NK-92 (cell line): ENCODE data around the gene ASXL2.

ENCODE experiments used
- DNase-seq: peaks from one replicate; lab custom pipeline; 2025; ENCODE audit not compliant: unreplicated experiment; lab: John Stamatoyannopoulos, UW

ASXL2 gene

DNA sequence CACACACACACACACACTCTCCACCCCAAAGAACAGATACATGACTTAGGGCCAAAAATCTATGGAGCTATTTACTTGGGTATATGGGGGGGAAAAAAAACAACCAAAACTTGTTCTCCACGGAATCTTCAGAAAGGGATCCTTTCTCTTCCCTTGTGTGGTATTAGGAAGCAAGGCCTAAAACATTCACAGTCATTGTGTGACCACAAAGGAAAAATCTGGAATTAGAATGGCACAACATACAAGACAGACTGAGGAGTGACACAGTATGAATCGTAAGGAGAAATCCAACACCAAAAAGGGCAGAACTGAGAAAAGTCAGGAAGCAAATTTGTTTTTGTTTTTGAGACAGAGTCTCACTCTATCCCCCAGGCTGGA is 70.3 kb downstream of the ASXL2 start:
- no peak for DNase-seq

DNA sequence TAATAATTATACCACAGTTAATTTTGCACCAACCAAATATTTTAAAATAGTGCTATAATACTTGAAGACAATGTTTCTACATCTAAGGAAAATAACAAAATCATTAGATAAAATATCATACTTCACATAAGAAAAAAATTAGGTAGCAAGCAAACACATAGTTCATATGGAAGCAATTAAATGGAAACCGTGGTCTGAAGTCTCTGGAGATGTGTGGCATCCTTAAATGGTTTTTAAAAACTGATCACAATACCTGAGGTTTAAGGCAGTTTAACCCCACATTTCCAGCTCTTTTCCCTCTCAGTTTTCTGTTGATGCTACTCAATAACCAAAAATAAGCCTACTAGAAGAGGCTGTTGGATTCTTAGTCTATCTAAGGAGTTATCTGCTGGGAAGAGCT is 71.3 kb downstream of the ASXL2 start:
- no peak for DNase-seq

DNA sequence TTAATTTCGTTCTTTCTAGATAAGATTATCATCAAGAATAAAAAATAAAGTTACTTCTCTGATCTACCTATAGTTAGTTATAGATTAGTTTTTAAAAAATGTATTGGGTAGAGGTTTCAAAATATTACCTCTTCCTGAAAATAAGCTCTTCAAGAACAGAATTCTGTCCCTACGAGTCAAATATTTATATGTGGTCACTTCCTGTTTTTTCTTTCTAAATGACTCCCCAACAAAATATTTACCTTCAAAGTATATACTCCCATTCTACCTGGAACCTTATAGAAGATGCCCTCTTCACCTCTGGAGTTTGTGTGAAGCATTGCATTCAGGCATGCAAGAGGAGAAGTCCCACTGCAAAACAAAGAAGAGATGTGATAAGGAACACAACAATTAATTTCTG is 72.3 kb downstream of the ASXL2 start:
- DNase-seq: no peak

DNA sequence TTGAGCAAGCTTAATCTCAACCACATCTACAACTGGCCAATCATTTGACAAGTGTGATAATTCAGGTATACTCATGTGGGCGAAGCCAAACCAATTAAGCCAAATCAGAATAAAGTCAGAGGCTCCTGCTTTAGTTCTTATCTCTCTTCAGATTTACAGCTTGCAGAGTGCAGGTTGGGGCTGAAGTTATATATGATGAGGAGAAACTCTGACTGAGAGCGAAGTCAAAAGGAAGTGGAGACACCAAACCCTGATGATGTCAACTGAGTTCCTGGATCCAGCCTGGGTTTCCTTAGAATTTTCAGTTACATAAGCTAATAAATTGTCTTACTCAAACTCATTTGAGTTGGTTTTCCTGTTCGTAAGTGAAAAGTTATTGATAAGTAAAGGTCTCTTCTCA is 73.9 kb downstream of the ASXL2 start:
- DNase-seq: no peak

DNA sequence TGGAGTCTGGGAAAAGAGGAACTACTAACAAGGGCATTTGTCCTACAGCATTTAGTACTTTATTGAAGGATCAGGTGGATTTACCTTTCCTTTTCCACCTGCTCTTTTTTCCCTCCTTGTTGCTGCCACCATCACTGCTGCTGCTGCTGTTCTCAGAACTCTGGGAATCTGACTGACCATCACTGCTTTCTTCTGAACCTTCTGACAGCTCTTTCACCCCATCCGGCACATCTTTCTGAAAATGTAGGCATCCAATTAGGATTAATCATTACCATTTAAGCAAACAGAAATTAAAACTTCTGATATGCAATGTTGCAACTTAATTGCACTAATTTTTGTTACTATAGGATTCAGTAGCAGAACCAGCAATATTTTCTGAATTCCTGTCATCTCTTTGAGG is 79.0 kb downstream of the ASXL2 start:
- no peak for DNase-seq

DNA sequence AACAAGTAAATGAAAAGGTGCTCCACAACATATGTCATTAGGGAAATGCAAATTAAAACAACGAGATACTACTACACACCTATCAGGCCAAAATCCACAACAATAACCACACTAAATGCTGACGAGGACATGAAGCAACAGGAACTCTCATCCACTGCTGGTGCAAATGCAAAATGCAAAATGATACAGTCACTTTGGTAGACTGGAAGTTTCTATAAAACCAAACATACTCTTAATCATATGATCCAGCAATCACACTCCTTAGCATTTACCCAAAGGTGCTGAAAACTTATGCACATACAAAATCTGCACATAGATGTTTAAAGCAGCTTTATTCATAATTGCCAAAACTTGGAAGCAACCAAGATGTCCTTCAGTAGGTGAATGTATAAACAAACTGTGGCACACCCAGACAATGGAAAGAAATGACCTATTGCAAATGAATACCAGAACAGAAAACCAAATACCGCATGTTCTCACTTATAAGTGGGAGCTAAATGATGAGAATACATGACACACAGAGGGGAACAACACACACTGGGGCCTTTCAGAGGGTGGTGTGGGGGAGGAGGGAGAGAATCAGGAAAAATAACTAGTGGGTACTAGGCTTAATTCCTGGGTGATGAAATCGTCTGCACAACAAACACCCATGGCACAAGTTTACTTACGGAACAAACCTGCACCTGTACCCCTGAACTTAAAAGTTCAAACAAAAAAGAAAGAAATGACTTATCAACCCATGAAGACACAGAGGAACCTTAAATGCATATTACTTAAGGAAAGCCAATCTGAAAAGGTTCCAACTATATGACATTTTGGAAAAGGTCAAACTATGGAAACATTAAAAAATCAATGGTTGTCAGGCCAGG is 80.4 kb downstream of the ASXL2 start:
- no peak for DNase-seq

DNA sequence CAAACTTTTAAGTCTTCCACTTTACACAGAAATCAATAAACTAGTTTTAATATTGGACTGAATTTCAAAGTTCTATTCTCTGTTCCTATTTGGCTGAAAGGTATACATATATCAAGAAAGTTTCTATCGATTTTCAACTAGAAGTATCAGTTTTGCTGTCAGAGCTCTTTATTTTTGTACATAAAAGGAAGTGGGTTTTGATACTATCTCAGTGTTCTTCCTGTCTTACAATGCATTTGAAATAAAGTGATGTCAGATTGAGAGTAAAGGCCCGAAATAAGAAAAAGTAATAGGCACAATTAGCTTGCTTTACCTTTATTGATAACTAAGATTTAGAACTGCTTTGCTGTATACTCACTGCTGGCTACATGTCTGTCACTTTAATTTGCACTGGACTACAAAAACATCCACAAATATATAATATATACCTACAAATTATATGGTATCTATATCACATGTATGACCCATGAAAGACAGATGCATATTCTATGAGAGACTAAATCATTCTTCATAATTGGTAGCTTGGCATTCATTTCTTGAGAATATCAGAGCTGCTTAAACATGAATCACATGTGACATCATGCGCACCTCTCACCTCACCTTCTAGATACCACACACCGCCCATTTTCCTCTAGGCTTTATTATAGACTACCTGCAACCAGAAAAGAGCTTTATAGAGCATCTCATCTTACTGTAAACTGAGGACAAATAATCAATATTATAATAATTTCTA is 83.6 kb downstream of the ASXL2 start:
- no peak for DNase-seq

DNA sequence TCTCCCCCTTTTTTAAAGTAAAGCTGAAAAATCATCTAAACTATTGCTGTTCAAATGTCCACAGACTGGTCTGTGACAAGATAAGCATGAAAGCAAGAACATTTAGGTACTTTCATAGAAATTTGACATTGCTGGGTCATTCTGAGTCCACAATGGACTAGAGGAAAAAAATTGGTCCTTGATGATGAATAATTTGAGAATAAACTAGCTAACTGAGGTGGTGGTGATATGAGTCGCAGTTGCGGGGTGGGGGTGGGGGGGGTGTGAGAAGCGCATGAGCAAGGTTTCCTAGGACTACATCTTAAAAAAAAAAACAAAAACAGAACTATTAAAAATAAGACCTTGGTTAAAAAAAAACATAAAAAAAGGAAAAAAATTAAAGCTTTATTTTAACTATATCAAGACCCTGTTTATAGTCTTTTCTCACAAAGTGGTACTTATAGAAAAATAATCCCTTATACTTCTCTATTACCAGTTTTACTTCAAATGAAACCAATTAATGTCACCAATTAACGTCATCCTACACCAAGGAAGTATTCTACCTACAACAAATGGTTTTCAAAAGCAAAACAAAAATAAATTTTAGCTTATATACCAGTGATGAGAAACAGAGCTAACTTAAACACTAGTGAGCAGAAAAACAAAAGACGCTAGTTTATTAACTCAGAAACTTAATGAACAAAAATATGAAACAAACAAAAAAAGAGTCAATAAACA is 88.1 kb downstream of the ASXL2 start:
- DNase-seq: no peak

DNA sequence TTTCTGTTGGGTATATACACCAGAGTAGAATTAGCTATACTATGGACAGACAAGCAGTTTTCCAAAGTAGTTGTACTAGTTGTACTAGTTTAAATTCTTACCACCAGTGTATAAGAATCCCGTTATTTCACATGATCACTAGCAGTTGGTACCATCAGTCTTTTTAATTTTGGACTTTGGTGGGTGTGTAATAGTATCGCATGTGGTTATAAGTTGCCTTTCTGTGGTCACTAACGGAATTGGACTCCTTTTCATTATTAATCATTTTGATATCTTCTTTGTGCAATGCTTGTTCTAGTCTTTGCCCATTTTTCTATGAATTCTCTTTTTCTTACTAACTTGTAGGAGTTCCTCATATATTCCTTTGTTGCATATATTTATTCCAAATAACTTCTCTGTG is 89.8 kb downstream of the ASXL2 start:
- DNase-seq: no peak

DNA sequence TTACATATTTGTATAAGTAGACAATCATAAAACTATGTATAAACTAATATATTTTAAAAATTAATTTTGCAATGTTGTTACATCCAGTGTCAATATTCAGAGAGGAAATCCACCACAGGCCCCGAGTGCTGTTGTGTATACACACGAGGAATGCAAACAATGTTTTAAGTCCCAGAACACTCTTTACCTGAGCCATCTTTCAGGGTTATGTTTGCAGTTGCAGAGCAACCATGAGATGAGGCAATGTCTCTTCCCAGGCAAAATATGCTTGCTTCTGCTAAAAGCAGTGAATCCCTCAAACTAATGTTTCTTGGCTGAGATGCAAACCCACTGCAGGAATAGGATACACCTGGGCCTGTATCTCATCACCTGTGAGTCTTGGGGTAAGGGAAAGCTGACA is 91.3 kb downstream of the ASXL2 start:
- DNase-seq: no peak

DNA sequence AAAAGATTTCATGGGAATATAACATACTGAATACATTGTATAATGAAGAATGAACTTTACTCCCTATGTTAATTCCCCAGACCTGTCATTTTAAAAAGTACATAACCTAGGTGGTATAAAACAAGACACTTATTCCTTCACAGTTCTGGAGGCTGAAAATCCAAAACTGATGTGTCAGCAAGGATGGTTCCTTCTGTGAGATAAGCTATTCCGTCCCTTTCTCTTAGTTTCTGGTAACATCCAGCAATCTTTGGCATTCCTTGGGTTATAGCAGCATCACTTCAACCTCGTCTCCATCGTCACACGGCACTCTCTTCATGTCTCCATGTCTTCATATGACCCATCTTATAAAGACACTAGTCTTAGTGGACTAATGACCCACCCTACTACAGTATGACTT is 93.9 kb downstream of the ASXL2 start:
- no peak for DNase-seq

DNA sequence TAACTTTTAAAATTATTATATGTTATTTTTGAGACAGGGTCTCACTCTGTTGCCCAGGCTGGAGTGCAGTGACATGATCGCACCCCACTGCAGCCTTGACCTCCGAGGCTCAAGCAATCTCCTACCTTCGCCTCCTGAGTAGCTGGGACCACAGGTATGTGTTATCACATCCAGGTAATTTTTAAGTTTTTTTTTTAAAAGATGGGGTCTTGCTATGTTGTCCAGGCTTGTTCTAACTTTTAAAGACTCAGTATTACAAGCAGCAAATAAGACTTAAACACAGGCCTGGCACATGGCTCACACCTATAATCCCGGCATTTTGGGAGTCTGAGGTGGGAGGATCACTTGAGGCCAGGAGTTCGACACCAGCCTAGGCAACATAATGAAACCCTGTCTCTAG is 101.2 kb downstream of the ASXL2 start:
- DNase-seq: no peak

DNA sequence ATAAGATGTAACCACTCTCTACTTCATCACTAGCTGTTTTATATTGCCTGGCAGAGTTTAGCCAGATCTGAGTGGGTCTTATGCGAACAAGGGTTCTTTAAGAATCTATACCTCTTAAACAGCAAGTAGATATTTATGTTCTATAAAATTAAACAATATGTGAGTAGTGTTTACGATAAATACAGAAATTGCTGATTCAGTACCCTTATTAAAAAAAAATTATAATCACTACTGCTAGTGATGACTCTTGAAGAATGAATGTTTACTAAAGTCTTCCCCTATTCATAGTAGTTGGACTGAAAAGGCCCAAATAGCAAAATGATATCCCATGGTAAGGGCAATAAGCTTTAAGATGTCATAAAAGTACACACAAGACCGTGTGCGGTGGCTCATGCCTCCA is 106.2 kb downstream of the ASXL2 start:
- no peak for DNase-seq

DNA sequence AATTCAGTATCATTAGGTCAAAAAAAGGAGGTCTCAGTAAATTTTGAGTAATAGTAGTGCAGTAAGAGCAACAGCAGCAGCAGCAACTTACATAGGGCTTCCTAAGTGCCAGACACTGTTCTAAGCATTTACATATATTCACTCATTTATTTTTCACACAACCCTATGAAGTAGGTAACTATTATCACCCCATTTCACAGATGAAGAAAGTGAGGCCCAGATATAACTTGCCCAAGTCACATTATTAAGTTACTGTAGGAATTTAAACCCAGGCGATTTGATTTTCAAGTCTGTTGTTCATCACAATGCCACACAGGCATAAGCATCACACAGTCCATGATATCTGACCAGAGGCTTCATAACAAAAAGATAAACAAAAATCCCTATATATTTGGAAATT is 114.7 kb downstream of the ASXL2 start:
- no peak for DNase-seq

DNA sequence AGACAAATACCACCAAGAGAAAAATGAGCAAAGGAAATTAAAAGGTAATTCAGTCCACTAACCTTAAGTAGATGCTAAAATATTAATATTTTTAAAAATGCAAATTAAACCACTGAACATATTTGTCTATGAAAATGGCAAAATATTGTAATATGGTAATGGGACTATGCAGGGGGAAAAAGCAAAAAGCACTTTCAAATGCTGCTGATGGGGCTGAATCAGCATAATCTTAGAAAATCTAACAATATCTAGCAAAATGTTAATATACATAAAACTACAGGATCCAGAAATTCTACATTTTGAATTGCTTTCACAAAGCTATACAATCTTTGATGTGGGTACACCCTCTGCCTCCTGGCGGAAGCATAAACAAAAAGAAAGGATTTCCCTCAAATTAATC is 118.0 kb downstream of the ASXL2 start:
- DNase-seq: no peak

DNA sequence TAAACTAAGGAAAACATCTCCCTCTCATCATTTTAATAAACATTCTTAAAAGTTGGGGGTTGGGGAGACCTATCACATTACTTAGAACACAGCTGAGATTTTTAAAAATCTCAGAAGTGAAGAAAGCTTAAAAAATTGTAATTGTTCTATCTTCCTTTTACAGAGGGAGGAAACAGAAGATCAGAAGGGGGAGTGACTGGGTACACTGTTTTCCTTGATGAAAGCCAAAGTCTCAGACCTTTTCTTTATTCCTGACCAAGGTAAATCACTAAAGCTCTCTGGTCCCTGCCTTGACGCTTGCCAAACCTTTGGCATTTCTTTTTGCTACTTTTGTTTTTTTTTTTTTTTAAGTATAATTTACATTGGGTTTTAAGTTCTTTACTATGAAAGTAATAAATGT is 119.9 kb downstream of the ASXL2 start:
- DNase-seq: no peak

DNA sequence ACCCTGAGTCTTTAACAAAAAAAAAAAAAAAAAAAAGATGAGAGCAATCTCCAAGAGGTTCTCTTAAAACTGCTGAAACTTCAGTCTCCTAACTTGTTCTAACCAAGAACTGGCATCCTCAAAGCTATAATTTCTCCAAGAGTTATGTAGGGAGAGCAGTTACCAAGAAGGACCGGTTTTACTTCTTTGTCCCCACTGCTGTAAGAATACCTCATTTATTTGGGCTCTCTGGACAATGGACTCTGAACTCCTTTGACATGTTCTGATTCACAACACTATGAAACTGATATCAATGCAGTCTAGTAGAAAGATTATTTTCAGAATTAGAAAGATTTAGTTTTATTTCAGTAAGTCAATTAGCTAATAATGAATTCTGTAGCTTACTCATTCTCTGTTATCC is 120.4 kb downstream of the ASXL2 start:
- no peak for DNase-seq

DNA sequence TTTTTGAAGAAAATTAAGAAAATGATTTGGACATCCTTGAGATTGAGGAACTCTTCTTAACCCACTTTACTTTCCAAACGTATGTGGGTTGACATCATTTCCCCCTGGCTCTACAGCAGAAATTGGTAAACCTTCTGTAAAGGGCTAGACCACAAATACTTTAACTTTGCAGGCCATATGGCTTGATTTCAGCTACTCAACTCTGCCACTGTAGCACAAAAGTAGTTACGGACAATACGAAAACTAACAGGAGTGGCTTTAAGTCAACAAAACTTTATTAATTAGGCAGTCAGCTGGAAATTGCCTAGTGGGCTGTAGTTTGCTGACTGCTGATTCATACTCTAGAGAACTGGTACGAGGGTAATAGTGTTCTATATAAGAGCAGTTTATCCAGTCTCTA is 121.8 kb downstream of the ASXL2 start:
- no peak for DNase-seq

DNA sequence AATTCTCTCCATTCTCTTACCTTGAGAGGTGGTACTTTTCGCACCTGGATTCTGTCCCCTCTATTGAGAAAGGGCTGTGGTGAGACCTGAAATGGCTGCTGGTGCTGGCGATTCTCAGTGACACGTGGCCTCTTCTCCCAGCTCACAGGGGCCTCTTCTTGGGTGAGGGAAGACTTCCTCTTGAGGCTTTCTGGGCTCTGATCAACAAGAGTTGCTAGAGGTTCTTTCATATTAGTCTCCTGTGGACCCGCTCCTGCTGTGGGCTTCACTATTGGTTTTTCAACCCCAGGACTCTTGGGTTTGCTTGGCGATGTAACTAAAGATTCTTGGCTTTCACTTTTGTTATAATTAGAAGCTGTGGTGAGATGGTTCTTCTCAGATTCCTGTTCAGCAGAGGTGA is 128.6 kb downstream of the ASXL2 start:
- no peak for DNase-seq

DNA sequence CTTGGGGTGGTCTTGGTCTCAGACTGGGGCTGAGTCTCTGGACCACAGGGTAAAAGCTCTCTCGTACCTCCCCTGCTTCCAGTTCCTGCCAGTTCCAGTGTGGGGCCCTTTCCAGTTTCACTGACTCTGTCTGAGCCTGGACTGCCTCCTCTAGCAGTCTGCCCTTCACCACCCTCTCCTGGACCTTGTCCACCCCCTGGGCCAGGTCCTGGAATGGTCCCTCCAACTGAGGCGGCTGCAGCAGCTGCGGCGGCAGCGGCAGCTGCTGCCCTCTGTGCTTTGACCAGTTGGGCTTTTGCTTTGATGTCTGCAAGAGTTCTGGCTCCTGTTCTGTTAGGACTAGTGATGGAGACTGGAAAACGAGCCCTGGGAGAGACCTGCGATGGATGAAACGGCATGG is 134.2 kb downstream of the ASXL2 start:
- no peak for DNase-seq

DNA sequence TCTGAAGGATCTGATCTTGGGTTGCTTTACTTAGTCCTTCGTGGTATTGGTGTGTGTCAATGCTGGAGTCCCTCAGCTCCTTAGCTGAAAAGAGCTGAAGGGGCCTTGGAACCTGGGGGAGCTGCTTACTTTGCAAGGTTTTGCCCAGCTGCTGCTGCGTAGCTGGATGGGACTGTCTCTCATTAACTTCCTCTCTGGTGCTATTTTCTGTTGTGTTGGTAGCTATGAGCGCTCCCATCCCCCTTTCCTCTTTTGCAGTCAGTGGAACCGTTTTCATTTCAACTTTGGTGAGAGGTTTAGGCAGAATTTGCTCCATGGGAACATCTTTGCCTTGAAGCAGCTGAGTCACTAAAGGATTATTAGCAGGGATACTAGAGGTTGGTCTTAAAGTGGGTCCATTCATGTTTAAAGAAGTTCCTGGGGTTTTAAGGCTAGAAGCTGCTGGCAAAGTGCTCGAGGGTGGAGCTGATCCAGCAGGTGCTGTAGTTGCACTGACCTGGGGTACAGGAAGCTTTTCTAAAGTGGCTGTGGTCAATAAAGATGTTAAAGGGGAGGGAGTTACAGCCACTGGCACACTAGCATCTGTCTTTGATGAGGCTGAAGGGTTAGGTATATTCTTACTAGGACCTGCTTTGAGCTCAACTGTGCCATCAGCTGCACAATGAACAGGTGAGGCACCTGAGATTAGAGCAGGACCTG is 135.0 kb downstream of the ASXL2 start:
- no peak for DNase-seq
